GM12878 (cell line): ENCODE data around the gene MAB21L3. TPM values are rescaled to one million over a fixed set of nuclear protein-coding genes. Genes with fewer than 3 reads are reported as not detected.

Experiments
- ATAC-seq: fragments of 200-7000 bp; cut with Tn5 transposase; 3 replicates; pipeline ENCODE4 v1.9.1; 2020; ENCODE audit warnings: mild to moderate bottlenecking, moderate library complexity
- BruUV-seq: library from RNA; stranded (reverse); fragments of 400-500 nt; replicated peaks from 2 replicates; lab custom pipeline; 2021; lab: Mats Ljungman, UMichigan
- CTCF ChIA-PET: fragments of 300-600 bp; sonication (Branson Sonifier 250); formaldehyde crosslinking; extraction: SDS; loops from one replicate; lab custom pipeline; 2021; ENCODE audit warnings: inconsistent platforms; lab: Yijun Ruan, JAX
- POLR2A ChIA-PET: fragments of 350-600 bp; formaldehyde crosslinking; extraction: SDS; loops from one replicate; lab custom pipeline; 2021; ENCODE audit warnings: inconsistent platforms; lab: Charles Lee
- RAD21 ChIA-PET: fragments of 300-600 bp; sonication (Branson Sonifier 250); formaldehyde crosslinking; loops from one replicate; lab custom pipeline; 2023; ENCODE audit warnings: antibody characterized with exemption; ENCODE audit not compliant: unreplicated experiment; lab: Charles Lee
- SMC1A ChIA-PET: fragments of 300-600 bp; sonication (Branson Sonifier 250); formaldehyde crosslinking; loops from one replicate; lab custom pipeline; 2023; ENCODE audit not compliant: unreplicated experiment, uncharacterized antibody; lab: Charles Lee
- DNase-seq: peaks from one replicate; pipeline ENCODE4 v3.0.0-alpha.2; 2011; ENCODE audit warnings: low read depth, low spot score
- FAIRE-seq: peaks from 3 replicates; lab custom pipeline; 2011; peaks lifted over from hg19 to GRCh38; lab: Jason Lieb, UNC
- H2AFZ ChIP-seq: 2 replicates; pipeline ENCODE4 v1.6.0; 2011; ENCODE audit warnings: low read depth, low read length, control low read depth; ENCODE audit not compliant: control insufficient read depth
- H3K27ac ChIP-seq: 2 replicates; pipeline ENCODE4 v1.5.1; 2011; ENCODE audit warnings: control low read depth; ENCODE audit not compliant: control insufficient read depth, insufficient read depth
- H3K27me3 ChIP-seq, 2 experiments: replicated peaks in 1 of 2; 2 replicates each; pipeline versions ENCODE4 v1.6.0 to v1.6.1; 2011; ENCODE audit warnings: low read length in 1 of 2; ENCODE audit not compliant: control insufficient read depth in 2 of 2, insufficient read depth in 2 of 2
- H3K36me3 ChIP-seq, 2 experiments: 2 replicates each; pipeline ENCODE4 v1.5.1; 2011; ENCODE audit warnings: low read length in 1 of 2; ENCODE audit not compliant: control insufficient read depth in 2 of 2, insufficient read depth in 2 of 2
- H3K4me1 ChIP-seq: 2 replicates; pipeline ENCODE4 v1.6.1; 2011; ENCODE audit warnings: mild to moderate bottlenecking, low read length, moderate library complexity, mixed read lengths; ENCODE audit not compliant: control insufficient read depth, insufficient read depth
- H3K4me2 ChIP-seq: 2 replicates; pipeline ENCODE4 v1.6.0; 2011; ENCODE audit warnings: control low read depth; ENCODE audit not compliant: control insufficient read depth, insufficient read depth
- H3K4me3 ChIP-seq: fragments of 200-600 bp; sonication (generic); 2 replicates; pipeline ENCODE4 v1.5.1; 2016
- H3K79me2 ChIP-seq: 2 replicates; pipeline ENCODE4 v1.6.0; 2011; ENCODE audit warnings: low read length; ENCODE audit not compliant: control insufficient read depth, insufficient read depth
- H3K9ac ChIP-seq: 2 replicates; pipeline ENCODE4 v1.8.0; 2011; ENCODE audit warnings: low read length, control low read depth, mixed read lengths; ENCODE audit not compliant: control insufficient read depth, insufficient read depth
- H3K9me3 ChIP-seq: replicated peaks from 3 replicates; pipeline ENCODE4 v1.5.1; 2011; ENCODE audit warnings: mild to moderate bottlenecking, low read length; ENCODE audit not compliant: control insufficient read depth, insufficient read depth
- H4K20me1 ChIP-seq: 2 replicates; pipeline ENCODE4 v1.6.0; 2011; ENCODE audit not compliant: control insufficient read depth, insufficient read depth
- FOXM1 ChIP-seq: IDR thresholded peaks from 2 replicates; pipeline ENCODE4 v1.6.1; 2012; ENCODE audit warnings: low read depth, mild to moderate bottlenecking, inconsistent platforms, low read length, moderate library complexity
- IRF3 ChIP-seq: fragments of 450-650 bp; IDR thresholded peaks from 2 replicates; pipeline ENCODE4 v1.6.1; 2014; ENCODE audit warnings: mild to moderate bottlenecking
- KLF5 ChIP-seq: fragments of 450-650 bp; IDR thresholded peaks from 2 replicates; pipeline ENCODE4 v1.6.1; 2014; ENCODE audit warnings: mild to moderate bottlenecking; ENCODE audit not compliant: partially characterized antibody
- MLLT1 ChIP-seq: fragments of 450-650 bp; IDR thresholded peaks from 2 replicates; pipeline ENCODE4 v1.6.1; 2016; ENCODE audit warnings: mild to moderate bottlenecking
- RB1 ChIP-seq: fragments of 450-650 bp; formaldehyde crosslinking; IDR thresholded peaks from 2 replicates; pipeline ENCODE4 v1.6.1; 2017; ENCODE audit warnings: mild to moderate bottlenecking, borderline replicate concordance
- REST ChIP-seq: IDR thresholded peaks from 2 replicates; pipeline ENCODE4 v1.6.1; 2012; ENCODE audit warnings: mild to moderate bottlenecking, low read depth, low read length
- SRF ChIP-seq, 2 experiments: IDR thresholded peaks; 2 replicates each; pipeline ENCODE4 v1.6.1; 2011; ENCODE audit warnings: low read depth in 2 of 2, low read length in 2 of 2, mild to moderate bottlenecking in 1 of 2, moderate library complexity in 1 of 2
- ZBTB33 ChIP-seq: fragments of 450-650 bp; IDR thresholded peaks from 2 replicates; pipeline ENCODE4 v1.6.1; 2017; ENCODE audit warnings: mild to moderate bottlenecking
- ZNF207 ChIP-seq: fragments of 450-650 bp; IDR thresholded peaks from 2 replicates; pipeline ENCODE4 v1.6.1; 2014; ENCODE audit warnings: antibody characterized with exemption, mild to moderate bottlenecking, borderline replicate concordance
- ZSCAN29 ChIP-seq: fragments of 450-650 bp; IDR thresholded peaks from 2 replicates; pipeline ENCODE4 v1.6.1; 2017; ENCODE audit warnings: mild to moderate bottlenecking, moderate library complexity
- WGBS: methylation state at CpG from one replicate; pipeline ENCODE4 v1.1.6; 2016; ENCODE audit warnings: low lambda C conversion rate; ENCODE audit not compliant: insufficient replicate concordance, insufficient coverage; ENCODE audit errors: missing lambda C conversion rate; 5-methylcytosine and 5-hydroxymethylcytosine counted together
- in situ Hi-C: fragments of 300-500 bp; cut with MboI; formaldehyde crosslinking; loops from 9 replicates; pipeline ENCODE4 v1.14.3; 2018; ENCODE audit warnings: mixed read lengths
- intact Hi-C: fragments of 100-400 bp; cut with micrococcal nuclease; formaldehyde crosslinking; loops from one replicate; pipeline ENCODE4 v1.14.2; 2022; ENCODE audit not compliant: unreplicated experiment
- polyA plus RNA-seq, 11 experiments: library from polyadenylated mRNA; depleted of rRNA in 4 of 11; unstranded in 6 of 11; stranded (reverse) in 5 of 11; fragments of >200 nt; fragmentation: Nextera tagmentation in 4 of 11; fragmentation: Illumina TruSeq in 1 of 11; extraction: Ambion mirVana in 4 of 11; extraction: Trizol in 1 of 11; gene quantifications; 1 replicate in 1 of 11; 2 replicates in 10 of 11; pipeline versions ENCODE4 v1.2.1 to v1.2.3, GENCODE V29; 2011 to 2016; ENCODE audit warnings: inconsistent platforms in 2 of 11, missing spikeins in 2 of 11, low read depth in 1 of 11
- total RNA-seq, 4 experiments: library from RNA; depleted of rRNA in 3 of 4; stranded (reverse); fragments of >200 nt in 3 of 4; fragmentation: Illumina TruSeq in 1 of 4; extraction: Trizol in 1 of 4; gene quantifications; 2 replicates each; pipeline versions ENCODE4 v1.2.1 to v1.2.3, GENCODE V29; 2013 to 2021

Gene MAB21L3
- total and polyA plus RNA-seq, 10 of the 15 experiments (the other 5 are each of a cell fraction or from before 2014, with no cell fraction given): 0.18 to 18.6 (median 1.3) TPM

GRCh38 chr1:116176306-116176789, 65.1 kb downstream of the MAB21L3 start:
- in situ Hi-C loops (no loop called here), intact Hi-C loops (no loop called here)
- no peaks in the 10 kb centered on the region for H3K4me1 ChIP-seq
- no peaks in the 10 kb centered on the region for H3K36me3 ChIP-seq
- no peaks in the 10 kb centered on the region; a peak in 2 of 4 replicates for H3K27me3 ChIP-seq
- no peak overlapping the region for H3K4me2 ChIP-seq
- SMC1A ChIA-PET: no interaction called here
- H4K20me1 ChIP-seq: no peaks in the 10 kb centered on the region
- FAIRE-seq (no peak), ATAC-seq (no peak), DNase-seq (no peak)
- H3K79me2 ChIP-seq: no peaks in the 10 kb centered on the region
- WGBS: 21% methylated on average over 4 of the region's 4 CpGs
- H3K4me3 ChIP-seq: no peak overlapping the region
- H3K9me3 ChIP-seq: no peaks in the 10 kb centered on the region
- RAD21 ChIA-PET: interaction anchor here (0.7 kb wide), 1 partner anchor 8 kb away, joined by 5 read pairs; no protein-coding TSS in a partner anchor
- POLR2A ChIA-PET: no interaction called here
- CTCF ChIA-PET: interaction anchor here (0.6 to 1.9 kb wide), 2 partner anchors 37 to 1786 kb away, joined by 3 to 7 read pairs; no protein-coding TSS in a partner anchor
- BruUV-seq: no TSS peak
- H3K9ac ChIP-seq: no peak overlapping the region
- no peak for TF ChIP-seq FOXM1
- no peak for TF ChIP-seq ZNF207
- TF ChIP-seq KLF5: no peak
- no peak for TF ChIP-seq MLLT1
- TF ChIP-seq ZSCAN29: no peak
- TF ChIP-seq IRF3: no peak
- TF ChIP-seq REST: no peak
- no peak for TF ChIP-seq RB1
- TF ChIP-seq ZBTB33: no peak
- no peak for TF ChIP-seq SRF (IDR thresholded peaks at IDR 0.05; ENCODE audit: low read depth in 2 of 2, low read length in 2 of 2)
- no peak overlapping the region for H3K27ac ChIP-seq
- H2AFZ ChIP-seq: no peak overlapping the region
